A673 (cell line): ENCODE data around the gene ARID3B. TPM values are rescaled to one million over a fixed set of nuclear protein-coding genes. Genes with fewer than 3 reads are reported as not detected.
"Not testable (repeated sequence)": the region's sequence is repeated elsewhere in the genome, so short reads cannot be mapped to it uniquely, and the experiment has no call there.

Source experiments
- BruUV-seq: library from RNA; stranded (reverse); fragments of 400-500 nt; replicated peaks from 2 replicates; lab custom pipeline; 2021; lab: Mats Ljungman, UMichigan
- CTCF ChIA-PET: fragments of 300-600 bp; sonication (Branson Sonifier 250); formaldehyde crosslinking; loops from one replicate; lab custom pipeline; 2022; ENCODE audit warnings: antibody characterized with exemption; lab: Charles Lee
- POLR2A ChIA-PET: fragments of 300-600 bp; sonication (Branson Sonifier 250); formaldehyde crosslinking; loops from one replicate; lab custom pipeline; 2022; ENCODE audit warnings: antibody characterized with exemption; ENCODE audit not compliant: low non-redundant PET; lab: Charles Lee
- DNase-seq: peaks from one replicate; pipeline ENCODE4 v3.0.0-alpha.2; 2015; ENCODE audit warnings: low spot score
- H3K27ac ChIP-seq: fragments of 200-600 bp; sonication (generic); 2 replicates; pipeline ENCODE4 v1.5.1; 2016; ENCODE audit warnings: mixed run types, low read depth, mild to moderate bottlenecking, mixed read lengths, antibody characterized with exemption, low read length; ENCODE audit not compliant: poor library complexity, severe bottlenecking
- H3K27me3 ChIP-seq: fragments of 200-600 bp; sonication (generic); replicated peaks from 2 replicates; pipeline ENCODE4 v1.6.1; 2017; ENCODE audit warnings: mixed run types, low read depth, mild to moderate bottlenecking, mixed read lengths, antibody characterized with exemption, low read length; ENCODE audit not compliant: insufficient read depth, poor library complexity
- H3K36me3 ChIP-seq: fragments of 200-600 bp; sonication (generic); 2 replicates; pipeline ENCODE4 v1.6.1; 2016; ENCODE audit warnings: mixed run types, mild to moderate bottlenecking, mixed read lengths, antibody characterized with exemption, low read length; ENCODE audit not compliant: insufficient read depth, poor library complexity, severe bottlenecking
- H3K4me1 ChIP-seq: fragments of 200-600 bp; sonication (generic); 2 replicates; pipeline ENCODE4 v1.6.1; 2017; ENCODE audit warnings: mixed run types, mild to moderate bottlenecking, mixed read lengths, antibody characterized with exemption, low read length; ENCODE audit not compliant: insufficient read depth, poor library complexity, severe bottlenecking
- H3K4me3 ChIP-seq: fragments of 200-600 bp; sonication (generic); 2 replicates; pipeline ENCODE4 v1.5.1; 2016; ENCODE audit warnings: low read depth, mixed run types, mild to moderate bottlenecking, mixed read lengths, low read length; ENCODE audit not compliant: poor library complexity, severe bottlenecking
- H3K9me3 ChIP-seq: fragments of 200-600 bp; sonication (generic); 2 replicates; pipeline ENCODE4 v1.6.1; 2016; ENCODE audit warnings: mixed run types, low read depth, mild to moderate bottlenecking, mixed read lengths, antibody characterized with exemption, low read length; ENCODE audit not compliant: poor library complexity, severe bottlenecking
- CTCF ChIP-seq: fragments of 300-800, 200-600 bp; sonication (generic); conservative IDR thresholded peaks from 2 replicates; pipeline ENCODE4 v1.5.1; 2017; ENCODE audit warnings: low read depth, mild to moderate bottlenecking, antibody characterized with exemption, low read length, moderate library complexity, mixed read lengths
- EZH2 ChIP-seq: fragments of 200-600 bp; sonication (generic); IDR thresholded peaks from 2 replicates; pipeline ENCODE4 v1.6.1; 2017; ENCODE audit warnings: borderline replicate concordance, low read depth, mild to moderate bottlenecking, mixed read lengths, antibody characterized with exemption, low read length; ENCODE audit not compliant: poor library complexity, severe bottlenecking
- intact Hi-C: fragments of 100-400 bp; cut with micrococcal nuclease; formaldehyde crosslinking; loops from one replicate; pipeline ENCODE4 v1.10.0; 2022; ENCODE audit not compliant: unreplicated experiment
- total RNA-seq: library from RNA; stranded (reverse); gene quantifications from 2 replicates; pipeline ENCODE4 v1.2.3, GENCODE V29; 2021

ARID3B gene
- total RNA-seq, 1 experiment from 2014 or later: 18.3 TPM

- Histone ChIP-seq H3K4me3 (no peak overlapping the region), H3K4me1 (no peaks in the 10 kb centered on the region), H3K27ac (no peak overlapping the region), H3K36me3 (peaks cover 91% of the 10 kb centered on the region), H3K9me3 (no peaks in the 10 kb centered on the region), H3K27me3 (no peaks in the 10 kb centered on the region)
- CTCF ChIA-PET: no interaction called here
- DNase-seq: no peak
- intact Hi-C loops: no loop called here
- TF ChIP-seq CTCF (no peak), EZH2 (no peak)
- BruUV-seq: no TSS peak
- POLR2A ChIA-PET: no interaction called here
Measured at GRCh38 chr15:74628949-74629348, 87.9 kb downstream of the ARID3B start.

- ChIA-PET POLR2A (interaction anchor here (0.6 kb wide), 1 partner anchor 1333 kb away, joined by 3 read pairs; no protein-coding TSS in a partner anchor), CTCF (interaction anchor here (9.0 kb wide), 1 partner anchor 140 kb away, joined by 119 read pairs; no protein-coding TSS in a partner anchor)
- intact Hi-C loops, BruUV-seq, DNase-seq, H3K27ac ChIP-seq, H3K27me3 ChIP-seq, H3K9me3 ChIP-seq, H3K4me3 ChIP-seq, H3K4me1 ChIP-seq: not testable (repeated sequence)
- peaks cover 89% of the 10 kb centered on the region for H3K36me3 ChIP-seq
Measured at GRCh38 chr15:74629696-74630095, 88.7 kb downstream of the ARID3B start.

- no TSS peak for BruUV-seq
- peak overlapping the region; percentile 23 for H3K27ac ChIP-seq
- no peak overlapping the region for H3K4me3 ChIP-seq
- no peaks in the 10 kb centered on the region for H3K9me3 ChIP-seq
- peaks cover 89% of the 10 kb centered on the region for H3K36me3 ChIP-seq
- ChIA-PET POLR2A (no interaction called here), CTCF (interaction anchor here (0.9 to 9.0 kb wide), 2 partner anchors 139 to 157 kb away, joined by 3 to 119 read pairs; no protein-coding TSS in a partner anchor)
- intact Hi-C loops: no loop called here
- TF ChIP-seq EZH2: no peak
- TF ChIP-seq CTCF: no peak
- peak; percentile 32 for DNase-seq
- H3K4me1 ChIP-seq: no peaks in the 10 kb centered on the region
- H3K27me3 ChIP-seq: no peaks in the 10 kb centered on the region
Measured at GRCh38 chr15:74630284-74631086, 89.5 kb downstream of the ARID3B start.

GRCh38 chr15:74631087-74631385 is 90.0 kb downstream of the ARID3B start:
- H3K27me3 ChIP-seq: no peaks in the 10 kb centered on the region
- DNase-seq: no peak
- H3K9me3 ChIP-seq: no peaks in the 10 kb centered on the region
- H3K36me3 ChIP-seq: peaks cover 83% of the 10 kb centered on the region
- POLR2A ChIA-PET: no interaction called here
- H3K4me1 ChIP-seq: no peaks in the 10 kb centered on the region
- no TSS peak for BruUV-seq
- no peak for TF ChIP-seq CTCF
- no peak for TF ChIP-seq EZH2
- intact Hi-C loops: no loop called here
- CTCF ChIA-PET: interaction anchor here (0.9 to 9.0 kb wide), 2 partner anchors 139 to 157 kb away, joined by 3 to 119 read pairs; no protein-coding TSS in a partner anchor
- no peak overlapping the region for H3K4me3 ChIP-seq
- H3K27ac ChIP-seq: peak overlapping the region; percentile 16
